Activated CD4-positive, alpha-beta T cell treated with anti-CD3 and anti-CD28 coated beads for 36 hours (primary cell): ENCODE measurements around the gene PALLD. TPM values are rescaled to one million over a fixed set of nuclear protein-coding genes. Genes with fewer than 3 reads are reported as not detected.

ENCODE experiments used
- ATAC-seq: fragments of 200-7000 bp; cut with Tn5 transposase; one replicate; pipeline ENCODE4 v1.10.0; 2021; ENCODE audit warnings: mild to moderate bottlenecking, moderate library complexity
- CTCF ChIA-PET: fragments of 350-600 bp; sonication (Branson Sonifier 250); formaldehyde crosslinking; loops from one replicate; lab custom pipeline; 2021; ENCODE audit warnings: antibody characterized with exemption; lab: Charles Lee
- POLR2A ChIA-PET: fragments of 350-600 bp; sonication (Branson Sonifier 250); formaldehyde crosslinking; loops from one replicate; lab custom pipeline; 2021; ENCODE audit warnings: antibody characterized with exemption, inconsistent platforms; lab: Charles Lee
- DNase-seq: peaks from one replicate; pipeline ENCODE4 v3.0.0-alpha.2; 2020
- H3K27ac Mint-ChIP-seq: one replicate; pipeline ENCODE4 v1.8.0; 2021; ENCODE audit warnings: mixed read lengths
- H3K27me3 Mint-ChIP-seq: one replicate; pipeline ENCODE4 v1.8.0; 2021; ENCODE audit warnings: mixed read lengths
- H3K36me3 Mint-ChIP-seq: one replicate; pipeline ENCODE4 v1.8.0; 2021; ENCODE audit warnings: low read depth, mixed read lengths
- H3K4me1 Mint-ChIP-seq: one replicate; pipeline ENCODE4 v1.8.0; 2021; ENCODE audit warnings: mixed read lengths
- H3K4me3 Mint-ChIP-seq: one replicate; pipeline ENCODE4 v1.8.0; 2021; ENCODE audit warnings: mild to moderate bottlenecking, moderate library complexity, mixed read lengths
- H3K9me3 Mint-ChIP-seq: one replicate; pipeline ENCODE4 v1.8.0; 2021; ENCODE audit warnings: low read depth, mixed read lengths
- intact Hi-C, 2 experiments: fragments of 100-400 bp; cut with DNase I in 1 of 2; cut with micrococcal nuclease in 1 of 2; formaldehyde crosslinking; loops; one replicate each; pipeline versions ENCODE4 v1.14.2 to v1.15.1; 2022 to 2024; cut with DNase I, micrococcal nuclease
- total RNA-seq, 2 experiments: library from RNA; stranded (reverse); gene quantifications; one replicate each; pipeline ENCODE4 v1.2.3, GENCODE V29; 2021

PALLD gene
- total RNA-seq, 2 experiments from 2014 or later: 9.5 to 11.0 TPM

- H3K4me3 Mint-ChIP-seq: no peak overlapping the region
- no peaks in the 10 kb centered on the region for H3K4me1 Mint-ChIP-seq
- intact Hi-C loops: no loop called here
- ATAC-seq (no peak), DNase-seq (no peak)
- H3K27ac Mint-ChIP-seq: no peak overlapping the region
- CTCF ChIA-PET: no interaction called here
- POLR2A ChIA-PET: no interaction called here
- peaks cover 24% of the 10 kb centered on the region for H3K27me3 Mint-ChIP-seq
- H3K9me3 Mint-ChIP-seq: no peaks in the 10 kb centered on the region
- no peaks in the 10 kb centered on the region for H3K36me3 Mint-ChIP-seq
These were observed 246.3 kb downstream of the PALLD start for GRCh38 chr4:168743131-168743530.

GRCh38 chr4:168743601-168744000 lies 246.7 kb downstream of the PALLD start:
- ATAC-seq (no peak), DNase-seq (no peak)
- peaks cover 24% of the 10 kb centered on the region for H3K27me3 Mint-ChIP-seq
- intact Hi-C loops: no loop called here
- no peak overlapping the region for H3K27ac Mint-ChIP-seq
- H3K9me3 Mint-ChIP-seq: no peaks in the 10 kb centered on the region
- no peak overlapping the region for H3K4me3 Mint-ChIP-seq
- no peaks in the 10 kb centered on the region for H3K36me3 Mint-ChIP-seq
- ChIA-PET POLR2A (no interaction called here), CTCF (no interaction called here)
- H3K4me1 Mint-ChIP-seq: no peaks in the 10 kb centered on the region

- Mint-ChIP-seq H3K36me3 (no peaks in the 10 kb centered on the region), H3K27ac (no peak overlapping the region), H3K4me1 (no peaks in the 10 kb centered on the region), H3K4me3 (no peak overlapping the region), H3K27me3 (peaks cover 22% of the 10 kb centered on the region), H3K9me3 (no peaks in the 10 kb centered on the region)
- ATAC-seq (no peak), DNase-seq (no peak)
- ChIA-PET POLR2A (no interaction called here), CTCF (no interaction called here)
- intact Hi-C loops: no loop called here
These were observed 247.2 kb downstream of the PALLD start for GRCh38 chr4:168744021-168744420.

GRCh38 chr4:168748807-168749206 lies 252.0 kb downstream of the PALLD start:
- Mint-ChIP-seq H3K27me3 (peaks cover 11% of the 10 kb centered on the region), H3K9me3 (no peaks in the 10 kb centered on the region), H3K36me3 (no peaks in the 10 kb centered on the region), H3K4me3 (no peak overlapping the region), H3K4me1 (no peaks in the 10 kb centered on the region), H3K27ac (no peak overlapping the region)
- ATAC-seq: no peak
- intact Hi-C loops: no loop called here
- ChIA-PET POLR2A (no interaction called here), CTCF (no interaction called here)
- no peak for DNase-seq

GRCh38 chr4:168751263-168752225 lies 254.7 kb downstream of the PALLD start:
- ATAC-seq: no peak
- Mint-ChIP-seq H3K4me1 (no peaks in the 10 kb centered on the region), H3K27ac (no peak overlapping the region), H3K36me3 (no peaks in the 10 kb centered on the region), H3K4me3 (no peak overlapping the region), H3K9me3 (no peaks in the 10 kb centered on the region), H3K27me3 (peaks cover 2% of the 10 kb centered on the region)
- intact Hi-C loops: no loop called here
- no peak for DNase-seq
- ChIA-PET POLR2A (no interaction called here), CTCF (no interaction called here)

GRCh38 chr4:168755598-168756477 lies 259.0 kb downstream of the PALLD start:
- H3K27ac Mint-ChIP-seq: no peak overlapping the region
- H3K4me1 Mint-ChIP-seq: peaks cover 8% of the 10 kb centered on the region
- no peak overlapping the region for H3K4me3 Mint-ChIP-seq
- ChIA-PET CTCF (interaction anchor here (1.5 kb wide), 1 partner anchor 10 kb away, joined by 3 read pairs; no protein-coding TSS in a partner anchor), POLR2A (no interaction called here)
- intact Hi-C loops: no loop called here
- no peaks in the 10 kb centered on the region for H3K27me3 Mint-ChIP-seq
- no peak for ATAC-seq
- no peak for DNase-seq
- H3K9me3 Mint-ChIP-seq: no peaks in the 10 kb centered on the region
- no peaks in the 10 kb centered on the region for H3K36me3 Mint-ChIP-seq

- intact Hi-C loops: no loop called here
- Mint-ChIP-seq H3K27ac (no peak overlapping the region), H3K36me3 (no peaks in the 10 kb centered on the region), H3K9me3 (no peaks in the 10 kb centered on the region), H3K4me1 (peaks cover 8% of the 10 kb centered on the region), H3K27me3 (no peaks in the 10 kb centered on the region), H3K4me3 (no peak overlapping the region)
- ChIA-PET CTCF (interaction anchor here (0.7 kb wide), 1 partner anchor 178 kb away, joined by 6 read pairs; no protein-coding TSS in a partner anchor), POLR2A (no interaction called here)
- ATAC-seq (no peak), DNase-seq (no peak)
These were observed 260.6 kb downstream of the PALLD start for GRCh38 chr4:168757500-168757899.

- H3K27ac Mint-ChIP-seq: no peak overlapping the region
- no peak for ATAC-seq
These were observed 261.6 kb downstream of the PALLD start for GRCh38 chr4:168758351-168758876.

GRCh38 chr4:168759321-168759720 lies 262.5 kb downstream of the PALLD start:
- DNase-seq: no peak
- ATAC-seq: no peak

More at GRCh38 chr4:168758351-168758876, 261.6 kb downstream of the PALLD start:
- no peaks in the 10 kb centered on the region for H3K9me3 Mint-ChIP-seq
- no peak for DNase-seq
- POLR2A ChIA-PET: no interaction called here
- H3K27me3 Mint-ChIP-seq: no peaks in the 10 kb centered on the region
- no peak overlapping the region for H3K4me3 Mint-ChIP-seq
- H3K4me1 Mint-ChIP-seq: peaks cover 8% of the 10 kb centered on the region
- CTCF ChIA-PET: no interaction called here
- no peaks in the 10 kb centered on the region for H3K36me3 Mint-ChIP-seq
- intact Hi-C loops: no loop called here

GRCh38 chr4:168759959-168760527 lies 263.2 kb downstream of the PALLD start:
- DNase-seq: peak; percentile 6
- CTCF ChIA-PET: interaction anchor here (0.7 kb wide), 2 partner anchors 505 to 534 kb away, joined by 3 read pairs; no protein-coding TSS in a partner anchor
- POLR2A ChIA-PET: no interaction called here
- Mint-ChIP-seq H3K4me1 (peaks cover 8% of the 10 kb centered on the region), H3K27me3 (peaks cover 1% of the 10 kb centered on the region), H3K27ac (no peak overlapping the region), H3K4me3 (no peak overlapping the region), H3K36me3 (no peaks in the 10 kb centered on the region), H3K9me3 (no peaks in the 10 kb centered on the region)
- no peak for ATAC-seq
- intact Hi-C loops: no loop called here

More at GRCh38 chr4:168759321-168759720, 262.5 kb downstream of the PALLD start:
- H3K9me3 Mint-ChIP-seq: no peaks in the 10 kb centered on the region
- H3K36me3 Mint-ChIP-seq: no peaks in the 10 kb centered on the region
- peaks cover 8% of the 10 kb centered on the region for H3K4me1 Mint-ChIP-seq
- CTCF ChIA-PET: no interaction called here
- POLR2A ChIA-PET: no interaction called here
- intact Hi-C loops: no loop called here
- no peaks in the 10 kb centered on the region for H3K27me3 Mint-ChIP-seq
- H3K27ac Mint-ChIP-seq: no peak overlapping the region
- H3K4me3 Mint-ChIP-seq: no peak overlapping the region

- Mint-ChIP-seq H3K9me3 (no peaks in the 10 kb centered on the region), H3K36me3 (no peaks in the 10 kb centered on the region), H3K4me1 (peaks cover 8% of the 10 kb centered on the region), H3K27ac (no peak overlapping the region), H3K4me3 (no peak overlapping the region), H3K27me3 (peaks cover 3% of the 10 kb centered on the region)
- ChIA-PET POLR2A (no interaction called here), CTCF (interaction anchor here (0.7 to 1.2 kb wide), 2 partner anchors 63 to 504 kb away, joined by 3 read pairs; no protein-coding TSS in a partner anchor)
- ATAC-seq: no peak
- intact Hi-C loops: no loop called here
- DNase-seq: no peak
These were observed 264.2 kb downstream of the PALLD start for GRCh38 chr4:168761066-168761465.
